ENCODE measurements around the gene MRTFA.

The MRTFA gene

GRCh38 chr22:40407831-40408717, 228.4 kb downstream of the MRTFA start:
- DNase-seq = no peak

- DNase-seq = no peak
Observed at GRCh38 chr22:40407021-40407761, 229.3 kb downstream of the MRTFA start.

DNA sequence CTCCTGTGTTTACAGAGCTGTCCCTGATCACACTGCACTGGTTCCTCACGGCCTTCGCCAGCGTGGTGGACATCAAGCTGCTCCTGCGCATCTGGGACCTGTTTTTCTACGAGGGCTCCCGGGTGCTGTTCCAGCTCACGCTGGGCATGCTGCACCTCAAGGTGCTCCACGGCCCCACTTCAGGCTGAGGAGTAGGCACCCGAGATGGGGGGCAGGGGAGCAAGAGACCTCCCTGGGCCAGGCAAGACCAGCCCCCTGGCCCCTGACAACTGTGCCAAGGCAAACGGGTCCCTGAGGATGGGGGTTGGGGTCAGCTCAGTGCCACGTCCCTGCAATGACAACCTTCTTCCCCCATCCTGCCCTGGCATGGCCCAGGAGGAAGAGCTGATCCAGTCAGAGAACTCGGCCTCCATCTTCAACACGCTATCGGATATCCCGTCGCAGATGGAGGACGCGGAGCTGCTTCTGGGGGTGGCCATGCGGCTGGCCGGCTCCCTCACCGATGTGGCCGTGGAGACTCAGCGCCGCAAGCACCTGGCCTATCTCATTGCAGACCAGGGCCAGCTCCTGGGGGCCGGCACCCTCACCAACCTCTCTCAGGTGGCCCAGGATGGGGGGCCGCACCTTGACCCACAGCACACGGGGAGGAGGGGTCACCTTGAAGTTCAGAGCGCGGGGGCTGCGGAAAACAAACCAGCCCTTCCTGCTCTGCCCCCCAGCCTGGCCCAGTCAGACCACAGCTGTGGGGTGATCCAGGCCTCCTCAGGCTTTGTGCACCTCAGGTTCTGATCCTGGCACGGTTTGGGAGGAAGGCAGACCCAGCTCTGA, 230.2 kb downstream of the MRTFA start:
- DNase-seq = no peak

DNA sequence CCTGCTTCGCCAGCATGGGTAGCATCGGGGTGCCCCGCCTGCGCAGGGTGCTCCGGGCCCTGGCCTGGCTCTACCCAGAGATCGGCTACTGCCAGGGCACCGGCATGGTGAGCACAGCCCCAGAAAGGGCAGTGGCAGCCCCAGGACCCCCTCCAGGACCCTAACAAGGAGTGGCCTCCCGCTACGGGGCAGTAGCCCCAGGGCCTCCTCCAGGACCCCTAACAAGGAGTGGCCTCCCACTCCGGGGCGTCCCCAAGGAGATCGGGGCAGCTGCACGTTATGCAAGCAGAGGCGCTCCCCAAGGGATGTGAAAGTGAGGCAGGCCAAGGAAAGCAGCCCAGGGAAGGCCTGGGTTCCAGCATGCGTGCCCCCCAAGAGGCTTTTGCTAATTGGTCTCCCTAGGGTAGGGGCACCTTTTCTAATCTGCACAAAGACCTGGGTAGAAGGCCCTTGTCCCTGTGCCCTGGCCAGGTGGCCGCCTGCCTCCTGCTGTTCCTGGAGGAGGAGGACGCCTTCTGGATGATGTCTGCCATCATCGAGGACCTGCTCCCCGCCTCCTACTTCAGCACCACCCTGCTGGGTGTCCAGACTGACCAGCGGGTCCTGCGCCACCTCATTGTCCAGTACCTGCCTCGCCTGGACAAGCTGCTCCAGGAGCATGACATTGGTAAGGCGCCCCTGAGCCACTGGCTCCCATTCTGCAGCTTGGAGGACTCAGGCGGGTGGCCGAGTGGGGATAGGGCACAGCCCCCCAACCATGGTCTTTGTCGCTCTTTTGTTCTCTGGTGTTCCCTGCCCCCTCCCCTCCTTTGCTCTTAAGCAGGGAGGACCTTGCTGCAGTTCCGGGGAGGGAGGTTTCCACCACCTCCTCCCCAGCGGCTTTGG, 231.1 kb downstream of the MRTFA start:
- no peak for DNase-seq

DNA sequence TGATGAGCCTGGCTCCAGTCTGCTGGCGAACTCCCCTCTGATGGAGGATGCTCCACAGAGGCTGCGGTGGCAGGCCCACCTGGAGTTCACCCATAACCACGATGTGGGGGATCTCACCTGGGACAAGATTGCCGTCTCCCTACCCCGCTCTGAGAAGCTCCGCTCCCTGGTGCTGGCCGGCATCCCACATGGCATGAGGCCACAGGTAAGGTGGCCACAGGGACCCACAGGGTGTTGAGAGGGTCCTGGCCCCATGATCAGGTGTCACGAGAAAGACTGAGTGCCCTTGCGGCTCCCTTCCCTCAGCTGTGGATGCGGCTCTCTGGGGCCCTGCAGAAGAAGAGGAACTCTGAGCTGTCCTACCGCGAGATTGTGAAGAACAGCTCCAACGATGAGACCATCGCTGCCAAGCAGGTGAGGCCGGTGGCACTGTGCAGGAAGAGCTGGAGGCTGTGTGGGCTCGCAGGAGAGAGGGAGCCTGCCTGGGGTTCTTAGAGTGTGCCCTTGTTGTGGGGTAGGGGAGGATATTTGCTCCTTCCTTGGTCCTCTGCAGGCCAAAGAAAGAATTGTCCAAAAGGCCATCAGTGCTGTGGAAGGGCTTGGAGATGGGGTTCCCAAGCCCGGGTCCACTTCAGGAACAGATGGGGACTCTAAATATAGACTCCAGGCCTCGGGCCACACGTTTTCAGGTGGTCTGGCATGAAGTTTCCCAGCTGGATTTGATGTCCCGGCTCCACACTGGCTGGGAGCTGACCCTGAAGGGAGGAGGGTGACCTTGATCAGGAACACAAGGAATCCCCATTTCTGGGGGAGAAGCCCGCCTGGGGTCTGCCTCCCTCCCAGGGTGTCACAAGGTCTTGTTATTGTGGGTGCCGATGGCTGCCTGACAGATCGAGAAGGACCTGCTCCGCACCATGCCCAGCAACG, 232.0 kb downstream of the MRTFA start:
- no peak for DNase-seq

- DNase-seq = no peak
Observed at GRCh38 chr22:40403651-40404050, 232.9 kb downstream of the MRTFA start.

GRCh38 chr22:40403141-40403540, 233.4 kb downstream of the MRTFA start:
- no peak for DNase-seq

DNA sequence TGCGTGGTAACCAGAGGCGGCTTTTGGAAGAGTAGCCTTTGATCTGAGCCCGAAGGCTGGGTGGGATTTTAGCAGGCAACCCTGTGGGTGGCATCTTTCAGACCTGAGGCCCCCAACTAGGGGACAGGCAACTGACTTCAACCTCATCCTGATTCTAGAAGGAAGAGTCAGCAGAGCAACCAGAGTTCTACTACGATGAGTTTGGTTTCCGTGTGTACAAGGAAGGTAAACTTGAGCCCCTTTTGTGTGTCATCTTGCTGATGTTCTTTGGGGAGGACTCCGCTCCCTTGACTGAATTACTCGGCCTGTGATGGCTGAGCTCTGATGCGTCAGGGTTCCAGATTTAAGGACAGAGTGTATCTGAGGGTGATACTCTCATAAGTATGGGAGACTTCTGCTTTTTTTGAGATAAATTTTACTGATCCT, 234.5 kb downstream of the MRTFA start:
- DNase-seq = no peak

DNA sequence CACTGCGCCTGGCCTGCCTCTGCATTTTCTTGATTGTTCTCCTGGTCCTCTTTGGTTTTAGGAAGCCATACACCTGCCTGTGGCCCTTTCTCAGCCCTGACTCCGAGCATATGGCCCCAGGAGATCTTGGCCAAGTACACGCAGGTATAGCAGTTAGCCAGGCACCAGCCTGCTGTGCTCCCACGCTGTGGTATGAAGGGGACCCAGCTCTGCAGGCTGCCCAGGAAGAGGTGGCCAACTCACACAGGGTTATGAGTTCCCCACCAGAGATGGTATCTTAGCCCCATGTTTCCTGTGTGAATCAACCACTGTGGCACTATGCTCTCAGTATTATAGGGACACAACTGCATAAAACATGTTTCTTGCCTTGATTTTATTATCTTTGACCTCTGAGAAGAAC, 235.0 kb downstream of the MRTFA start:
- no peak for DNase-seq

DNA sequence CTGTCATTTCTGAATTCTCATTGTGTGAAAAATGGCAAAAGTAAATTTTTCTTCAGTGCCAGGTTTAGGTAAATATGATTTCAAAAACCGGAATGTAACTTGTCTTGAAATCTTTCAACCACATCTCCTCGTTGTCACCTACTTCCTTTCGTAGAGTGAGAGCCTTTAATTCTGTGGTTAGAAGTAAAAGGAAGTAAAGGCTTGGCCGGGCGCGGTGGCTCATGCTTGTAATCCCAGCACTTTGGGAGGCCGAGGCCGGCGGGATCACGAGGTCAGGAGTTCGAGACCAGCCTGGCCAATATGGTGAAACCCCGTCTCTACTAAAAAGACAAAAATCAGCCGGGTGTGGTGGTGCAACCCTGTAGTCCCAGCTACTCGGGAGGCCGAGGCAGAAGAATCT, 236.4 kb downstream of the MRTFA start:
- DNase-seq = no peak

- DNase-seq = no peak
Observed at GRCh38 chr22:40399621-40400020, 236.9 kb downstream of the MRTFA start.

- DNase-seq = no peak
Observed at GRCh38 chr22:40397396-40397795, 239.1 kb downstream of the MRTFA start.

GRCh38 chr22:40396882-40397281, 239.6 kb downstream of the MRTFA start:
- DNase-seq = peak; percentile 27 to 64

DNA sequence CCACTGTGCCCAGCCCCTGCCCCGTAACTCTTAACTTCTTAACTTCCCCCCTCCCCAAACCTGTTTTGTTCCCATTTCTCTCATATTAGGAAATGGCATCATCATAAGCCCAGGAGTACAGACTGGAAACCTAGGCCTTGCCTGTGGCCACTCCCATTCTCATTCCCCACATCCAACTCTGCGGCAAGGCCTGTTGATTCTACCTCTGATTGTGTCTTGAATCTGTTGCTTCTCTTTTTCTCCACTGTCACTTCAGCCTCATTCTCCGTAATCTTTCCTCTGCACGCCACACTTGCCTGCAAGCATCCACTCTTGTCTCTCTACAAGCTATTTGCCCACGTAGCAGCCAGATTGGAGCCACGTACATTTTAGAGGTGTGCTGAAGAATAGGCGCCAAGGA, 240.9 kb downstream of the MRTFA start:
- DNase-seq = no peak

- no peak for DNase-seq
Observed at GRCh38 chr22:40394607-40395006, 241.9 kb downstream of the MRTFA start.

GRCh38 chr22:40392618-40393017, 243.9 kb downstream of the MRTFA start:
- no peak for DNase-seq

- DNase-seq = no peak
Observed at GRCh38 chr22:40391417-40391816, 245.1 kb downstream of the MRTFA start.

- DNase-seq = no peak
Observed at GRCh38 chr22:40388231-40388630, 248.3 kb downstream of the MRTFA start.

DNA sequence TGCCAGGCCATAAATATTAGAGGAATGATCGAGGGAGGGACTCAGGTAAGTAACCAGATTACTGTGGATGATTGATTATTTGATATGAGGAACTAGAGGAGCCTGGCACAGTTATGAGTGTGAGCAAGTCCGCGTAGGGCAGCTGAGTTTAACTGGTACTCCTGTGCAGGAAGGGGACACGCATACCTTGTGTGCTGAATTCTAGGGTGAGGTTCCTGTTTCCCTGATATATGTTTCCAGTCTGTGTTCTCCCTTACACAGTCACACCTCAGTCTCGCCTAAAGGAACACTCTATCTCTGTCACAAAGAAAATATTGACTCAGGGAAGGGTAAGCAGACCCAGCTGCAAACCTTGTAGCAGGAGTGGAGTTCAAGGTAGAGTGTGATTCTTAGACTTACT, 248.8 kb downstream of the MRTFA start:
- DNase-seq = no peak

GRCh38 chr22:40385036-40385782, 251.3 kb downstream of the MRTFA start:
- no peak for DNase-seq
